ENCODE measurements around the gene FAM32A. TPM values are rescaled to one million over a fixed set of nuclear protein-coding genes. Genes with fewer than 3 reads are reported as not detected.

FAM32A gene
- polyA plus RNA-seq, 3 donors from 2014 or later, result 156 to 225 (median 179) TPM

- Mint-ChIP-seq H3K27ac (peak overlapping the region in 1 of 6 donors; percentile 17), H3K27me3 (ENCODE audit: low read depth in 3 of 3) (peaks cover 0 to 2% (median 0%) of the 10 kb centered on the region in 3 donors), H3K9me3 (no peaks in the 10 kb centered on the region), H3K4me3 (no peak overlapping the region), H3K4me1 (peaks cover 12 to 15% of the 10 kb centered on the region in 2 donors), H3K36me3 (peaks cover 15 to 31% (median 18%) of the 10 kb centered on the region in 3 donors)
- no peak for DNase-seq
These were observed 23.0 kb downstream of the FAM32A start for GRCh38 chr19:16208064-16208759.

- Mint-ChIP-seq H3K4me1 (peaks cover 13 to 23% of the 10 kb centered on the region in 2 donors), H3K9me3 (no peaks in the 10 kb centered on the region), H3K4me3 (no peak overlapping the region), H3K27me3 (ENCODE audit: low read depth in 3 of 3) (peaks cover 0 to 2% (median 0%) of the 10 kb centered on the region in 3 donors), H3K36me3 (peaks cover 15 to 31% (median 18%) of the 10 kb centered on the region in 3 donors), H3K27ac (no peak overlapping the region)
- no peak for DNase-seq
These were observed 23.8 kb downstream of the FAM32A start for GRCh38 chr19:16208847-16209665.

GRCh38 chr19:16210168-16210567, 25.0 kb downstream of the FAM32A start:
- peaks cover 15 to 31% (median 18%) of the 10 kb centered on the region in 3 donors for H3K36me3 Mint-ChIP-seq
- no peak overlapping the region for H3K4me3 Mint-ChIP-seq
- no peak overlapping the region for H3K27ac Mint-ChIP-seq
- peaks cover 13 to 23% of the 10 kb centered on the region in 2 donors for H3K4me1 Mint-ChIP-seq
- peaks cover 0 to 2% (median 0%) of the 10 kb centered on the region in 3 donors for H3K27me3 Mint-ChIP-seq (ENCODE audit: low read depth in 3 of 3)
- no peaks in the 10 kb centered on the region for H3K9me3 Mint-ChIP-seq
- DNase-seq, result no peak

- peaks cover 18 to 41% (median 21%) of the 10 kb centered on the region in 3 donors for H3K36me3 Mint-ChIP-seq
These were observed 27.9 kb downstream of the FAM32A start for GRCh38 chr19:16213076-16213475.

GRCh38 chr19:16216744-16217670, 31.8 kb downstream of the FAM32A start:
- Mint-ChIP-seq H3K36me3 (peaks cover 30 to 56% (median 40%) of the 10 kb centered on the region in 3 donors), H3K27ac (peak overlapping the region in 5 of 6 donors; percentile 45 to 84 (median 66)), H3K9me3 (peaks cover 4 to 22% (median 16%) of the 10 kb centered on the region in 6 donors), H3K4me1 (peaks cover 26 to 48% of the 10 kb centered on the region in 2 donors), H3K4me3 (no peak overlapping the region), H3K27me3 (ENCODE audit: low read depth in 3 of 3) (peaks cover 0 to 1% (median 0%) of the 10 kb centered on the region in 3 donors)
- no peak for DNase-seq

More at GRCh38 chr19:16213076-16213475, 27.9 kb downstream of the FAM32A start:
- Mint-ChIP-seq H3K4me3 (no peak overlapping the region), H3K9me3 (no peaks in the 10 kb centered on the region), H3K4me1 (peaks cover 24 to 40% of the 10 kb centered on the region in 2 donors), H3K27ac (peak overlapping the region in 3 of 6 donors; percentile 6 to 62 (median 57)), H3K27me3 (ENCODE audit: low read depth in 3 of 3) (peaks cover 0 to 1% (median 0%) of the 10 kb centered on the region in 3 donors)
- no peak for DNase-seq

GRCh38 chr19:16217716-16218451, 32.7 kb downstream of the FAM32A start:
- Mint-ChIP-seq H3K27me3 (ENCODE audit: low read depth in 3 of 3) (peaks cover 0 to 1% (median 0%) of the 10 kb centered on the region in 3 donors), H3K4me3 (no peak overlapping the region), H3K4me1 (peaks cover 18 to 39% of the 10 kb centered on the region in 2 donors), H3K27ac (peak overlapping the region in 1 of 6 donors; percentile 23), H3K9me3 (peaks cover 8 to 27% (median 18%) of the 10 kb centered on the region in 6 donors), H3K36me3 (peaks cover 37 to 55% (median 46%) of the 10 kb centered on the region in 3 donors)
- DNase-seq, result no peak

- H3K27me3 Mint-ChIP-seq (ENCODE audit: low read depth in 3 of 3), result peaks cover 0 to 1% (median 0%) of the 10 kb centered on the region in 3 donors
- H3K9me3 Mint-ChIP-seq, result peaks cover 8 to 27% (median 18%) of the 10 kb centered on the region in 6 donors
- H3K4me3 Mint-ChIP-seq, result no peak overlapping the region
- H3K27ac Mint-ChIP-seq, result peak overlapping the region in 2 of 6 donors; percentile 6 to 18
- no peak for DNase-seq
- peaks cover 41 to 59% (median 50%) of the 10 kb centered on the region in 3 donors for H3K36me3 Mint-ChIP-seq
- peaks cover 15 to 29% of the 10 kb centered on the region in 2 donors for H3K4me1 Mint-ChIP-seq
These were observed 33.6 kb downstream of the FAM32A start for GRCh38 chr19:16218851-16219250.

- peaks cover 8 to 27% (median 18%) of the 10 kb centered on the region in 6 donors for H3K9me3 Mint-ChIP-seq
- H3K27me3 Mint-ChIP-seq (ENCODE audit: low read depth in 3 of 3), result peaks cover 0 to 3% (median 0%) of the 10 kb centered on the region in 3 donors
- H3K4me1 Mint-ChIP-seq, result peaks cover 5 to 11% of the 10 kb centered on the region in 2 donors
- H3K4me3 Mint-ChIP-seq, result no peak overlapping the region
- H3K27ac Mint-ChIP-seq, result no peak overlapping the region
- peaks cover 37 to 48% (median 43%) of the 10 kb centered on the region in 3 donors for H3K36me3 Mint-ChIP-seq
- no peak for DNase-seq
These were observed 37.6 kb downstream of the FAM32A start for GRCh38 chr19:16222806-16223205.

GRCh38 chr19:16223746-16224145, 38.5 kb downstream of the FAM32A start:
- Mint-ChIP-seq H3K36me3 (peaks cover 32 to 42% (median 38%) of the 10 kb centered on the region in 3 donors), H3K9me3 (peaks cover 8 to 27% (median 18%) of the 10 kb centered on the region in 6 donors)
- no peak for DNase-seq

GRCh38 chr19:16224293-16225045, 39.3 kb downstream of the FAM32A start:
- Mint-ChIP-seq H3K27ac (peak overlapping the region in 1 of 6 donors; percentile 58), H3K36me3 (peaks cover 28 to 38% (median 35%) of the 10 kb centered on the region in 3 donors), H3K27me3 (ENCODE audit: low read depth in 3 of 3) (peaks cover 0 to 3% (median 0%) of the 10 kb centered on the region in 3 donors), H3K4me1 (no peaks in the 10 kb centered on the region), H3K9me3 (peaks cover 8 to 27% (median 18%) of the 10 kb centered on the region in 6 donors), H3K4me3 (no peak overlapping the region)
- no peak for DNase-seq

More at GRCh38 chr19:16223746-16224145, 38.5 kb downstream of the FAM32A start:
- Mint-ChIP-seq H3K27ac (no peak overlapping the region), H3K27me3 (ENCODE audit: low read depth in 3 of 3) (peaks cover 0 to 3% (median 0%) of the 10 kb centered on the region in 3 donors), H3K4me1 (peaks cover 4% of the 10 kb centered on the region in 2 donors), H3K4me3 (no peak overlapping the region)

- no peak for DNase-seq
- Mint-ChIP-seq H3K27me3 (ENCODE audit: low read depth in 3 of 3) (peaks cover 0 to 3% (median 0%) of the 10 kb centered on the region in 3 donors), H3K27ac (no peak overlapping the region), H3K4me1 (no peaks in the 10 kb centered on the region), H3K36me3 (peaks cover 26 to 33% (median 32%) of the 10 kb centered on the region in 3 donors), H3K4me3 (no peak overlapping the region), H3K9me3 (peaks cover 4 to 18% (median 12%) of the 10 kb centered on the region in 6 donors)
These were observed 40.3 kb downstream of the FAM32A start for GRCh38 chr19:16225279-16226183.
